Left lobe of liver (tissue), 2 donors: ENCODE data around the gene VPREB3. TPM values are rescaled to one million over a fixed set of nuclear protein-coding genes. Genes with fewer than 3 reads are reported as not detected.

Source experiments
- ATAC-seq: fragments of 200-7000 bp; cut with Tn5 transposase; one replicate; pipeline ENCODE4 v1.9.1; 2020; ENCODE audit warnings: mild to moderate bottlenecking, moderate library complexity
- DNase-seq: peaks from one replicate; pipeline ENCODE4 v3.0.0-alpha.2; 2020; ENCODE audit warnings: low spot score
- total RNA-seq: library from RNA; stranded (reverse); gene quantifications from one replicate; pipeline ENCODE4 v1.2.1, GENCODE V29; 2021
- donor health status: DM: no; HTN: no; CAD: no; lungs with moderate emphysema.
- donor health status: DM: no; HTN: yes; CAD: no.

The VPREB3 gene
- 0.40 TPM for total RNA-seq

GRCh38 chr22:23754220-23754919, at the start of gene VPREB3:
Gene VPREB3, minus strand, starts transcription at chr22:23754425. Its CDS starts 62 bp downstream, at chr22:23754363.
- ATAC-seq, result no peak
- no peak for DNase-seq

- DNase-seq (peak; percentile 83), ATAC-seq (peak; percentile 83)
Observed at GRCh38 chr22:23803001-23803819, 49.0 kb upstream of the VPREB3 start.

GRCh38 chr22:23801886-23802377, 47.7 kb upstream of the VPREB3 start:
- DNase-seq, result no peak
- ATAC-seq, result no peak

GRCh38 chr22:23801238-23801821, 47.1 kb upstream of the VPREB3 start:
- no peak for DNase-seq

GRCh38 chr22:23800297-23801237, 46.3 kb upstream of the VPREB3 start:
- no peak for ATAC-seq
- no peak for DNase-seq

More at GRCh38 chr22:23801238-23801821, 47.1 kb upstream of the VPREB3 start:
- ATAC-seq, result no peak

- DNase-seq (no peak), ATAC-seq (no peak)
Observed at GRCh38 chr22:23796461-23796860, 42.2 kb upstream of the VPREB3 start.

GRCh38 chr22:23793326-23793725, 39.1 kb upstream of the VPREB3 start:
- DNase-seq (no peak), ATAC-seq (no peak)

GRCh38 chr22:23791738-23792645, 37.8 kb upstream of the VPREB3 start:
- DNase-seq (no peak), ATAC-seq (no peak)

- ATAC-seq, result no peak
Observed at GRCh38 chr22:23790819-23791737, 36.9 kb upstream of the VPREB3 start.

GRCh38 chr22:23789638-23790037, 35.4 kb upstream of the VPREB3 start:
- no peak for ATAC-seq
- no peak for DNase-seq

More at GRCh38 chr22:23790819-23791737, 36.9 kb upstream of the VPREB3 start:
- DNase-seq, result no peak

GRCh38 chr22:23789121-23789520, 34.9 kb upstream of the VPREB3 start:
- no peak for DNase-seq

GRCh38 chr22:23787910-23788309, 33.7 kb upstream of the VPREB3 start:
- no peak for ATAC-seq
- no peak for DNase-seq

More at GRCh38 chr22:23789121-23789520, 34.9 kb upstream of the VPREB3 start:
- no peak for ATAC-seq

- no peak for ATAC-seq
- no peak for DNase-seq
Observed at GRCh38 chr22:23787600-23787896, 33.3 kb upstream of the VPREB3 start.

- peak; percentile 93 for ATAC-seq
- DNase-seq, result peak; percentile 91
Observed at GRCh38 chr22:23786752-23787599, 32.8 kb upstream of the VPREB3 start, which contains the start of gene SMARCB1. Gene SMARCB1, plus strand, starts transcription at chr22:23786966. Its CDS starts 204 bp downstream, at chr22:23787170.

- peak; percentile 74 for DNase-seq
Observed at GRCh38 chr22:23786261-23786710, 32.1 kb upstream of the VPREB3 start.

GRCh38 chr22:23784215-23784732, 30.0 kb upstream of the VPREB3 start:
- DNase-seq (peak; percentile 80), ATAC-seq (peak; percentile 50)

More at GRCh38 chr22:23786261-23786710, 32.1 kb upstream of the VPREB3 start:
- ATAC-seq, result peak; percentile 57
